SIG-M5 treated with dmso at 0.1 percent for 504 hours (cell line): ENCODE results near the gene RGS14.

ENCODE experiments used
- DNase-seq: peaks from one replicate; lab custom pipeline; 2025; ENCODE audit not compliant: unreplicated experiment; lab: John Stamatoyannopoulos, UW

The RGS14 gene

GRCh38 chr5:177357459-177358351 is at the start of gene RGS14:
Gene RGS14 (plus strand): TSS chr5:177357924. CDS start chr5:177358025, 101 bp downstream.
- DNase-seq, result peak; percentile 97

GRCh38 chr5:177308740-177309139 is 49.0 kb upstream of the RGS14 start:
- DNase-seq, result no peak

GRCh38 chr5:177309351-177310191 is 48.2 kb upstream of the RGS14 start:
- peak; percentile 72 for DNase-seq

- DNase-seq, result no peak
Observed at GRCh38 chr5:177310332-177310731, 47.4 kb upstream of the RGS14 start.

- DNase-seq, result peak; percentile 88
Observed at GRCh38 chr5:177310757-177311391, 46.9 kb upstream of the RGS14 start.

- DNase-seq, result no peak
Observed at GRCh38 chr5:177311392-177311722, 46.4 kb upstream of the RGS14 start.

GRCh38 chr5:177311723-177312648 is 45.7 kb upstream of the RGS14 start, which contains the start of gene MXD3:
Gene MXD3 (minus strand): TSS chr5:177311898. CDS start chr5:177311830, 68 bp downstream.
- peak; percentile 98 for DNase-seq

GRCh38 chr5:177312649-177313181 is 45.0 kb upstream of the RGS14 start:
- peak; percentile 65 for DNase-seq

- DNase-seq, result no peak
Observed at GRCh38 chr5:177313561-177314259, 44.0 kb upstream of the RGS14 start.

- no peak for DNase-seq
Observed at GRCh38 chr5:177314376-177315342, 43.1 kb upstream of the RGS14 start.

- DNase-seq, result no peak
Observed at GRCh38 chr5:177315411-177315810, 42.3 kb upstream of the RGS14 start.

- no peak for DNase-seq
Observed at GRCh38 chr5:177316005-177316404, 41.7 kb upstream of the RGS14 start.

- DNase-seq, result peak; percentile 84
Observed at GRCh38 chr5:177317959-177318377, 39.8 kb upstream of the RGS14 start.

- DNase-seq, result no peak
Observed at GRCh38 chr5:177319913-177320588, 37.7 kb upstream of the RGS14 start.

- DNase-seq, result peak; percentile 76
Observed at GRCh38 chr5:177320879-177321278, 36.8 kb upstream of the RGS14 start.

- DNase-seq, result peak; percentile 19
Observed at GRCh38 chr5:177325868-177326381, 31.8 kb upstream of the RGS14 start.
